SK-N-SH (cell line): Measurements from ENCODE around the gene TOM1L2. TPM values are rescaled to one million over a fixed set of nuclear protein-coding genes. Genes with fewer than 3 reads are reported as not detected.

Source experiments
- CTCF ChIA-PET: fragments of 300-600, 350-600 bp; formaldehyde crosslinking; extraction: SDS; loops from one replicate; lab custom pipeline; 2021; lab: Yijun Ruan, JAX
- POLR2A ChIA-PET: fragments of 350-600 bp; sonication (Branson Sonifier 250); formaldehyde crosslinking; extraction: SDS; loops from one replicate; lab custom pipeline; 2020; ENCODE audit warnings: antibody characterized with exemption, inconsistent platforms; lab: Yijun Ruan, JAX
- DNase-seq: peaks from one replicate; pipeline ENCODE4 v3.0.0; 2012
- H2AFZ ChIP-seq: fragments of 200-600 bp; sonication (generic); 2 replicates; pipeline ENCODE4 v1.8.1; 2016; ENCODE audit warnings: antibody characterized with exemption, mild to moderate bottlenecking, low read depth
- H3F3A ChIP-seq: fragments of 200-600 bp; sonication (generic); replicated peaks from 2 replicates; pipeline ENCODE3; 2016; ENCODE audit warnings: antibody characterized with exemption, mild to moderate bottlenecking; ENCODE audit not compliant: insufficient read depth
- H3K27ac ChIP-seq, 2 experiments: fragments of 200-500 bp in 1 of 2; fragments of 200-600 bp in 1 of 2; sonication (Bioruptor generic) in 1 of 2; sonication (generic), shearing (Covaris generic) in 1 of 2; 2 replicates each; pipeline versions ENCODE4 v1.5.1 to v1.6.1; 2014 to 2016; ENCODE audit warnings: low read depth in 2 of 2, inconsistent platforms in 1 of 2, low read length in 1 of 2, mild to moderate bottlenecking in 1 of 2, mixed read lengths in 1 of 2
- H3K27me3 ChIP-seq: fragments of 200-600 bp; sonication (generic), shearing (Covaris generic); 2 replicates; pipeline ENCODE4 v1.6.1; 2016; ENCODE audit warnings: mixed run types; ENCODE audit not compliant: insufficient read depth
- H3K36me3 ChIP-seq, 2 experiments: fragments of 200-500 bp in 1 of 2; fragments of 200-600 bp in 1 of 2; sonication (Bioruptor generic) in 1 of 2; sonication (generic) in 1 of 2; replicated peaks in 1 of 2; 2 replicates each; pipeline versions ENCODE3 to v1.5.1; 2014 to 2016; ENCODE audit warnings: low read length in 1 of 2, mild to moderate bottlenecking in 1 of 2; ENCODE audit not compliant: insufficient read depth in 2 of 2, control insufficient read depth in 1 of 2
- H3K4me1 ChIP-seq, 2 experiments: fragments of 200-500 bp in 1 of 2; fragments of 200-600 bp in 1 of 2; sonication (Bioruptor generic) in 1 of 2; sonication (generic), shearing (Covaris generic) in 1 of 2; 2 replicates each; pipeline versions ENCODE4 v1.5.1 to v1.6.1; 2014 to 2016; ENCODE audit warnings: low read depth in 1 of 2, low read length in 1 of 2, mixed run types in 1 of 2; ENCODE audit not compliant: insufficient read depth in 2 of 2, control insufficient read depth in 1 of 2
- H3K4me2 ChIP-seq: fragments of 200-600 bp; sonication (generic), shearing (Covaris generic); 2 replicates; pipeline ENCODE4 v1.6.1; 2017; ENCODE audit warnings: mixed run types
- H3K4me3 ChIP-seq, 2 experiments: fragments of 200-500 bp in 1 of 2; fragments of 200-600 bp in 1 of 2; sonication (Bioruptor generic) in 1 of 2; sonication (generic), shearing (Covaris generic) in 1 of 2; 2 replicates each; pipeline versions ENCODE4 v1.5.1 to v1.8.1; 2014 to 2016; ENCODE audit warnings: low read depth in 2 of 2, inconsistent platforms in 1 of 2, low read length in 1 of 2, mild to moderate bottlenecking in 1 of 2, mixed read lengths in 1 of 2, moderate library complexity in 1 of 2
- H3K79me2 ChIP-seq: fragments of 200-600 bp; sonication (generic); 2 replicates; pipeline ENCODE4 v1.8.1; 2017; ENCODE audit warnings: mild to moderate bottlenecking; ENCODE audit not compliant: insufficient read depth
- H3K9ac ChIP-seq: fragments of 200-600 bp; sonication (generic); 2 replicates; pipeline ENCODE4 v1.6.1; 2017; ENCODE audit warnings: mixed run types
- H3K9me2 ChIP-seq: fragments of 200-600 bp; sonication (generic); 2 replicates; pipeline ENCODE4 v1.6.1; 2017; ENCODE audit warnings: mixed run types
- H3K9me3 ChIP-seq: fragments of 200-600 bp; sonication (generic); 2 replicates; pipeline ENCODE4 v1.6.1; 2017; ENCODE audit warnings: mixed run types, mild to moderate bottlenecking, moderate library complexity
- H4K20me1 ChIP-seq: fragments of 200-600 bp; sonication (generic); 2 replicates; pipeline ENCODE4 v1.6.1; 2017; ENCODE audit warnings: mild to moderate bottlenecking, mixed run types; ENCODE audit not compliant: insufficient read depth
- CTCF ChIP-seq: fragments of 200-600 bp; sonication (generic); IDR thresholded peaks from 2 replicates; pipeline ENCODE4 v1.6.1; 2017; ENCODE audit warnings: antibody characterized with exemption, mild to moderate bottlenecking, moderate library complexity
- ELF1 ChIP-seq: IDR thresholded peaks from 2 replicates; pipeline ENCODE4 v1.4.0; 2012
- EP300 ChIP-seq, 2 experiments: IDR thresholded peaks; 2 replicates each; pipeline versions ENCODE4 v1.4.0 to v1.6.1; 2012; ENCODE audit warnings: borderline replicate concordance in 1 of 2, low read depth in 1 of 2, low read length in 1 of 2
- EZH2phosphoT487 ChIP-seq: fragments of 200-600 bp; sonication (generic); IDR thresholded peaks from 2 replicates; pipeline ENCODE4 v1.6.1; 2017; ENCODE audit warnings: low read depth, mixed run types, mild to moderate bottlenecking, antibody characterized with exemption, moderate library complexity, borderline replicate concordance
- FOXJ3 ChIP-seq: sonication (generic); formaldehyde crosslinking; IDR thresholded peaks from 2 replicates; pipeline ENCODE4 v1.5.1; 2020; ENCODE audit warnings: mild to moderate bottlenecking, missing genetic modification reagents
- FOXM1 ChIP-seq: IDR thresholded peaks from 2 replicates; pipeline ENCODE4 v1.4.0; 2012; ENCODE audit warnings: low read depth, mild to moderate bottlenecking
- JUND ChIP-seq: IDR thresholded peaks from 2 replicates; pipeline ENCODE4 v1.4.0; 2012
- MEF2A ChIP-seq: IDR thresholded peaks from 2 replicates; pipeline ENCODE4 v1.4.0; 2012; ENCODE audit warnings: low read depth, borderline replicate concordance
- MXI1 ChIP-seq: IDR thresholded peaks from 2 replicates; pipeline ENCODE4 v1.6.1; 2012; ENCODE audit warnings: mild to moderate bottlenecking, low read depth, low read length, improper control_type of control experiment
- NFIC ChIP-seq: IDR thresholded peaks from 2 replicates; pipeline ENCODE4 v1.4.0; 2012; ENCODE audit warnings: borderline replicate concordance
- NRF1 ChIP-seq: IDR thresholded peaks from 2 replicates; pipeline ENCODE4 v1.6.1; 2012; ENCODE audit warnings: low read depth, mild to moderate bottlenecking, low read length
- PBX3 ChIP-seq: IDR thresholded peaks from 2 replicates; pipeline ENCODE4; 2012
- RFX5 ChIP-seq: IDR thresholded peaks from 2 replicates; pipeline ENCODE4 v1.6.1; 2012; ENCODE audit warnings: mild to moderate bottlenecking, improper control_type of control experiment, low read length
- SIN3A ChIP-seq: IDR thresholded peaks from 2 replicates; pipeline ENCODE4 v1.6.1; 2012; ENCODE audit warnings: low read depth, mild to moderate bottlenecking, low read length, moderate library complexity, borderline replicate concordance
- SMC3 ChIP-seq: IDR thresholded peaks from 2 replicates; pipeline ENCODE4 v1.6.1; 2012; ENCODE audit warnings: low read depth, low read length, improper control_type of control experiment
- TAF1 ChIP-seq: IDR thresholded peaks from 2 replicates; pipeline ENCODE4 v1.6.1; 2012; ENCODE audit warnings: low read depth, mild to moderate bottlenecking, low read length, moderate library complexity, borderline replicate concordance
- TEAD4 ChIP-seq: IDR thresholded peaks from 2 replicates; pipeline ENCODE4 v1.4.0; 2012; ENCODE audit warnings: mild to moderate bottlenecking, borderline replicate concordance; ENCODE audit not compliant: insufficient read depth
- USF1 ChIP-seq: IDR thresholded peaks from 2 replicates; pipeline ENCODE4 v1.4.0; 2012; ENCODE audit warnings: low read depth, borderline replicate concordance
- YY1 ChIP-seq: IDR thresholded peaks from 2 replicates; pipeline ENCODE4 v1.4.0; 2012; ENCODE audit warnings: low read depth, mild to moderate bottlenecking
- WGBS: methylation state at CpG from one replicate; pipeline ENCODE4 v1.1.6; 2017; ENCODE audit warnings: low lambda C conversion rate; 5-methylcytosine and 5-hydroxymethylcytosine counted together
- polyA plus RNA-seq, 3 experiments: library from polyadenylated mRNA; depleted of rRNA; stranded (reverse); fragments of >200 nt; gene quantifications; 2 replicates each; pipeline ENCODE4 v1.2.3, GENCODE V29; 2012

Gene TOM1L2
- polyA plus RNA-seq, 1 of the 3 experiments (the other 2 are of a cell fraction): 85.4 TPM

- no peak overlapping the region for H3K4me3 ChIP-seq
- 96% methylated on average over 29 of the region's 52 CpGs for WGBS
- H4K20me1 ChIP-seq: no peaks in the 10 kb centered on the region
- H3K27ac ChIP-seq: no peak overlapping the region; a peak in 1 of 4 replicates
- TF ChIP-seq USF1 (no peak), EP300 (IDR thresholded peaks at IDR 0.05; ENCODE audit: borderline replicate concordance in 1 of 2, low read depth in 1 of 2, low read length in 1 of 2) (no peak), MEF2A (no peak), NRF1 (no peak), FOXJ3 (no peak), TAF1 (no peak), CTCF (no peak), TEAD4 (no peak), RFX5 (no peak), MXI1 (no peak), PBX3 (no peak), YY1 (no peak), NFIC (no peak), ELF1 (no peak), SMC3 (no peak), JUND (no peak), EZH2phosphoT487 (no peak), FOXM1 (no peak), SIN3A (no peak)
- H3K27me3 ChIP-seq: no peaks in the 10 kb centered on the region
- H3K9me2 ChIP-seq: no peaks in the 10 kb centered on the region
- H3K9ac ChIP-seq: no peak overlapping the region
- H3K4me1 ChIP-seq: peaks cover 0 to 50% of the 10 kb centered on the region in 2 experiments; a peak in 3 of 4 replicates
- ChIA-PET POLR2A (no interaction called here), CTCF (interaction anchor here (0.9 to 1.4 kb wide), 4 partner anchors 51 to 129 kb away, joined by 3 to 6 read pairs (median 4); partner anchors contain the start of gene RAI1)
- H3K79me2 ChIP-seq: no peaks in the 10 kb centered on the region
- no peaks in the 10 kb centered on the region for H3K9me3 ChIP-seq
- peaks cover 3 to 60% of the 10 kb centered on the region in 2 experiments for H3K36me3 ChIP-seq
- no peak for DNase-seq
- peaks cover 6% of the 10 kb centered on the region for H3F3A ChIP-seq
- H3K4me2 ChIP-seq: no peak overlapping the region
- no peak overlapping the region for H2AFZ ChIP-seq
Observed at GRCh38 chr17:17809531-17810083, 162.6 kb downstream of the TOM1L2 start.
